H1 (cell line): Measurements from ENCODE around the gene ARMC5. TPM values are rescaled to one million over a fixed set of nuclear protein-coding genes. Genes with fewer than 3 reads are reported as not detected.

ENCODE experiments used
- CTCF ChIA-PET: fragments of 300-600 bp; sonication (Branson Sonifier 250); formaldehyde crosslinking; loops from one replicate; lab custom pipeline; 2021; ENCODE audit not compliant: partially characterized antibody; lab: Charles Lee
- POLR2A ChIA-PET: fragments of 300-600 bp; sonication (Branson Sonifier 250); formaldehyde crosslinking; loops from one replicate; lab custom pipeline; 2021; ENCODE audit warnings: inconsistent platforms; ENCODE audit not compliant: partially characterized antibody; lab: Charles Lee
- DNase-seq, 2 experiments: peaks; one replicate each; pipeline versions ENCODE4 v3.0.0 to v3.0.0-alpha.2; 2010 to 2022; ENCODE audit warnings: low spot score in 2 of 2, low read depth in 1 of 2, mixed read lengths in 1 of 2
- FAIRE-seq: peaks from 2 replicates; lab custom pipeline; 2011; peaks lifted over from hg19 to GRCh38; lab: Jason Lieb, UNC
- H2AFZ ChIP-seq: 2 replicates; pipeline ENCODE4 v1.8.1; 2012; ENCODE audit warnings: low read length, inconsistent platforms
- H2AK5ac ChIP-seq: 2 replicates; pipeline ENCODE4 v1.6.1; 2013; ENCODE audit warnings: low read depth, low read length
- H2BK120ac ChIP-seq: replicated peaks from 2 replicates; pipeline ENCODE3; 2013; ENCODE audit warnings: low read depth, low read length, inconsistent platforms
- H2BK12ac ChIP-seq: 2 replicates; pipeline ENCODE4 v1.6.1; 2013; ENCODE audit warnings: low read depth, low read length
- H2BK15ac ChIP-seq: 2 replicates; pipeline ENCODE4 v1.6.1; 2013; ENCODE audit warnings: low read length
- H2BK20ac ChIP-seq: 2 replicates; pipeline ENCODE4 v1.6.1; 2013; ENCODE audit warnings: low read length
- H2BK5ac ChIP-seq: 2 replicates; pipeline ENCODE4 v1.6.1; 2013; ENCODE audit warnings: low read depth, low read length
- H3K14ac ChIP-seq: 2 replicates; pipeline ENCODE4 v1.6.1; 2013; ENCODE audit warnings: inconsistent platforms; ENCODE audit not compliant: insufficient read length
- H3K18ac ChIP-seq: 2 replicates; pipeline ENCODE4 v1.6.1; 2013; ENCODE audit warnings: low read length; ENCODE audit errors: extremely low read depth
- H3K23ac ChIP-seq: 2 replicates; pipeline ENCODE4 v1.6.1; 2013; ENCODE audit warnings: inconsistent platforms; ENCODE audit not compliant: insufficient read length
- H3K23me2 ChIP-seq: 2 replicates; pipeline ENCODE4 v1.6.1; 2013; ENCODE audit warnings: low read depth, low read length
- H3K27ac ChIP-seq: 2 replicates; pipeline ENCODE4 v1.6.1; 2011; ENCODE audit warnings: low read depth, low read length, inconsistent platforms
- H3K27me3 ChIP-seq, 4 experiments: replicated peaks in 1 of 4; 1 replicate in 1 of 4; 2 replicates in 3 of 4; pipeline versions ENCODE4 v1.6.1 to v1.8.1; 2011 to 2013; ENCODE audit warnings: low read length in 3 of 4, mild to moderate bottlenecking in 3 of 4, inconsistent platforms in 2 of 4, mixed read lengths in 2 of 4, moderate library complexity in 1 of 4; ENCODE audit not compliant: control insufficient read depth in 3 of 4, insufficient read depth in 3 of 4; ENCODE audit errors: extremely low read depth in 1 of 4
- H3K36me3 ChIP-seq, 4 experiments: 2 replicates each; pipeline versions ENCODE4 v1.6.1 to v1.8.1; 2011 to 2013; ENCODE audit warnings: mild to moderate bottlenecking in 4 of 4, low read length in 3 of 4, moderate library complexity in 2 of 4, control low read depth in 1 of 4, inconsistent platforms in 1 of 4; ENCODE audit not compliant: insufficient read depth in 4 of 4, control insufficient read depth in 2 of 4
- H3K4ac ChIP-seq: replicated peaks from 2 replicates; pipeline ENCODE3; 2013; ENCODE audit warnings: low read length, low read depth, mixed read lengths, inconsistent platforms; ENCODE audit not compliant: insufficient read length
- H3K4me1 ChIP-seq, 4 experiments: replicated peaks in 1 of 4; 1 replicate in 1 of 4; 2 replicates in 3 of 4; pipeline versions ENCODE4 v1.6.1 to v1.8.1; 2011 to 2013; ENCODE audit warnings: low read length in 3 of 4, inconsistent platforms in 2 of 4, mixed read lengths in 1 of 4; ENCODE audit not compliant: insufficient read depth in 4 of 4, control insufficient read depth in 3 of 4
- H3K4me2 ChIP-seq, 2 experiments: 2 replicates each; pipeline versions ENCODE4 v1.6.1 to v1.8.1; 2011 to 2013; ENCODE audit warnings: low read depth in 2 of 2, low read length in 2 of 2, control low read depth in 1 of 2, inconsistent platforms in 1 of 2, mild to moderate bottlenecking in 1 of 2; ENCODE audit not compliant: insufficient read depth in 1 of 2
- H3K4me3 ChIP-seq, 4 experiments: fragments of 200-600, 300-600 bp in 1 of 4; sonication (generic), shearing (Covaris generic), sonication (Bioruptor Twin) in 1 of 4; 2 replicates each; pipeline versions ENCODE4 v1.5.1 to v1.8.1; 2011 to 2016; ENCODE audit warnings: low read length in 4 of 4, low read depth in 3 of 4, control low read depth in 2 of 4, inconsistent platforms in 2 of 4, mild to moderate bottlenecking in 2 of 4, mixed read lengths in 1 of 4, moderate library complexity in 1 of 4; ENCODE audit not compliant: insufficient read depth in 2 of 4; ENCODE audit errors: extremely low read depth in 1 of 4
- H3K56ac ChIP-seq: replicated peaks from 2 replicates; pipeline ENCODE3; 2013; ENCODE audit warnings: low read depth, mild to moderate bottlenecking, mixed read lengths, low read length, inconsistent platforms; ENCODE audit not compliant: insufficient read length
- H3K79me1 ChIP-seq: 2 replicates; pipeline ENCODE4 v1.6.1; 2013; ENCODE audit warnings: low read depth, low read length, control low read depth
- H3K79me2 ChIP-seq, 2 experiments: 2 replicates each; pipeline versions ENCODE4 v1.6.1 to v1.8.1; 2012 to 2013; ENCODE audit warnings: low read length in 2 of 2, mild to moderate bottlenecking in 2 of 2, inconsistent platforms in 1 of 2; ENCODE audit not compliant: insufficient read depth in 2 of 2, control insufficient read depth in 1 of 2
- H3K9ac ChIP-seq, 4 experiments: replicated peaks in 1 of 4; 1 replicate in 1 of 4; 2 replicates in 3 of 4; pipeline versions ENCODE4 v1.6.1 to v1.8.1; 2011 to 2013; ENCODE audit warnings: low read depth in 3 of 4, low read length in 3 of 4, control low read depth in 2 of 4, mild to moderate bottlenecking in 2 of 4, moderate library complexity in 2 of 4, inconsistent platforms in 1 of 4; ENCODE audit errors: extremely low read depth in 1 of 4
- H3K9me3 ChIP-seq, 2 experiments: 2 replicates each; pipeline versions ENCODE4 v1.6.1 to v1.8.1; 2012 to 2013; ENCODE audit warnings: mild to moderate bottlenecking in 2 of 2, moderate library complexity in 2 of 2, control low read depth in 1 of 2, inconsistent platforms in 1 of 2, low read depth in 1 of 2, low read length in 1 of 2, mixed read lengths in 1 of 2; ENCODE audit not compliant: insufficient read depth in 2 of 2
- H4K20me1 ChIP-seq, 2 experiments: replicated peaks in 1 of 2; 2 replicates each; pipeline versions ENCODE3 to v1.8.1; 2011 to 2013; ENCODE audit warnings: inconsistent platforms in 2 of 2, low read length in 2 of 2, mild to moderate bottlenecking in 1 of 2; ENCODE audit not compliant: insufficient read depth in 2 of 2, control insufficient read depth in 1 of 2
- H4K5ac ChIP-seq: 2 replicates; pipeline ENCODE4 v1.6.1; 2013; ENCODE audit warnings: low read length, low read depth, mixed read lengths, inconsistent platforms; ENCODE audit not compliant: insufficient read length
- H4K8ac ChIP-seq: 2 replicates; pipeline ENCODE4 v1.8.0; 2013; ENCODE audit warnings: mild to moderate bottlenecking, moderate library complexity, low read length, inconsistent platforms; ENCODE audit not compliant: insufficient read depth; ENCODE audit errors: extremely low read depth
- H4K91ac ChIP-seq: replicated peaks from 2 replicates; pipeline ENCODE3; 2013; ENCODE audit warnings: low read length, mixed read lengths, inconsistent platforms; ENCODE audit not compliant: insufficient read length
- ASH2L ChIP-seq: fragments of 200-600, 300-600 bp; sonication (generic); IDR thresholded peaks from one replicate; pipeline ENCODE4 v1.7.1; 2017; ENCODE audit warnings: low read length
- BACH1 ChIP-seq: IDR thresholded peaks from 2 replicates; pipeline ENCODE4 v1.6.1; 2012; ENCODE audit warnings: low read length, improper control_type of control experiment
- BRCA1 ChIP-seq: IDR thresholded peaks from 2 replicates; pipeline ENCODE4 v1.6.1; 2012; ENCODE audit warnings: low read depth, low read length, improper control_type of control experiment
- CHD1 ChIP-seq: IDR thresholded peaks from 2 replicates; pipeline ENCODE4 v1.6.1; 2012; ENCODE audit warnings: low read depth, low read length, improper control_type of control experiment
- CREB1 ChIP-seq: IDR thresholded peaks from 2 replicates; pipeline ENCODE4 v1.6.1; 2012; ENCODE audit warnings: inconsistent platforms
- GTF2F1 ChIP-seq: IDR thresholded peaks from 2 replicates; pipeline ENCODE4 v1.6.1; 2012; ENCODE audit warnings: low read depth, low read length, improper control_type of control experiment, borderline replicate concordance
- KDM4A ChIP-seq: IDR thresholded peaks from one replicate; pipeline ENCODE4 v1.7.1; 2012; ENCODE audit warnings: low read depth, mild to moderate bottlenecking, moderate library complexity, low read length, inconsistent platforms; ENCODE audit not compliant: severe bottlenecking
- NANOG ChIP-seq: IDR thresholded peaks from 2 replicates; pipeline ENCODE4 v1.6.1; 2011; ENCODE audit warnings: low read length, low read depth, mild to moderate bottlenecking, inconsistent platforms; ENCODE audit not compliant: insufficient read depth, poor library complexity, severe bottlenecking
- NRF1 ChIP-seq: IDR thresholded peaks from 2 replicates; pipeline ENCODE4 v1.6.1; 2011; ENCODE audit warnings: mild to moderate bottlenecking, low read depth, low read length, improper control_type of control experiment
- SIRT6 ChIP-seq: IDR thresholded peaks from one replicate; pipeline ENCODE4 v1.7.1; 2012; ENCODE audit warnings: low read length, inconsistent platforms
- SUZ12 ChIP-seq: fragments of 200-600 bp; sonication (generic); IDR thresholded peaks from 2 replicates; pipeline ENCODE4 v1.6.1; 2012; ENCODE audit warnings: mild to moderate bottlenecking, inconsistent platforms, low read length, moderate library complexity, mixed read lengths
- WGBS, 2 experiments: shearing (Covaris generic) in 1 of 2; methylation state at CpG; one replicate each; pipeline versions ENCODE4 v1.1.6 to v1.1.7; 2013 to 2015; ENCODE audit warnings: low lambda C conversion rate in 2 of 2, mixed read lengths in 2 of 2, inconsistent platforms in 1 of 2, low coverage in 1 of 2, missing lambda C conversion rate in 1 of 2; ENCODE audit not compliant: insufficient replicate concordance in 2 of 2, insufficient coverage in 1 of 2, insufficient read length in 1 of 2; ENCODE audit errors: extremely low coverage in 1 of 2, missing lambda C conversion rate in 1 of 2; 5-methylcytosine and 5-hydroxymethylcytosine counted together
- polyA plus RNA-seq, 7 experiments: library from polyadenylated mRNA; depleted of rRNA in 3 of 7; stranded (reverse) in 5 of 7; unstranded in 2 of 7; fragments of >200 nt in 5 of 7; fragments of 200-250 nt in 2 of 7; gene quantifications; 1 replicate in 5 of 7; 2 replicates in 1 of 7; 4 replicates in 1 of 7; pipeline versions ENCODE4 v1.2.1 to v1.2.3, GENCODE V29; 2011 to 2013; ENCODE audit warnings: missing spikeins in 2 of 7, mixed read lengths in 2 of 7
- total RNA-seq: library from RNA; stranded (reverse); fragmentation: NEBNext Ultra II Directional; extraction: Animal tissue kit (Norgen Biotek cat#: 25700); gene quantifications from 2 replicates; pipeline ENCODE4 v1.2.1, GENCODE V29; 2021
- TF ChIP-seq, protein P1 (sequence below): IDR thresholded peaks from 2 replicates; pipeline ENCODE4 v1.6.1; 2011; ENCODE audit warnings: low read depth, mild to moderate bottlenecking, low read length; ENCODE audit not compliant: insufficient read depth

The ARMC5 gene
- total and polyA plus RNA-seq, 2 of the 8 experiments (the other 6 are each of a cell fraction or from before 2014, with no cell fraction given), result 7.8 to 8.7 TPM

DNA sequence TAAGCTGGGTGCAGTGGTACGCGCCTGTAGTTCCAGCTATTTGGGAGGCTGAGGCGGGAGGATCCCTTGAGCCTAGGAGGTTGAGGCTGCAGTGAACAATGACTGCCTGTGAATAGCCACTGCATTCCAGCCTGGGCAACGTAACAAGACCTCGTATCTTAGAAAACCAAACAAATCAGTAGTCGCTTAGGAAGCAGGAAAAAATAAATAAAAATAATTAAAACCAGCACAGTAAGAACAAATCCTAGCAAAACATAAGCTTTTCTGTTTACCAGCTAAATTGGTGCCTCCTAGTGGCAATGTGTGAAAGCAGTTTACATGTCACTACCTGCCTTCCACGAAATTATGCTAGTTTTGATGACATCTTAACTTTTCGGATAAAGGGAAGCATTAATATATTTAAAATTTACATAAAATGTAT lies 1.3 kb downstream of the ARMC5 start:
- WGBS, 2 experiments, result 73% methylated on average over 8 of the region's 8 CpGs; no CpG with 5 or more reads in 1 of the 2 experiments
- Histone ChIP-seq H2BK120ac (no peak overlapping the region), H4K5ac (no peak overlapping the region), H2BK5ac (no peak overlapping the region), H2BK20ac (no peak overlapping the region), H3K18ac (no peak overlapping the region), H3K4ac (no peak overlapping the region), H2AK5ac (no peak overlapping the region), H3K23me2 (peaks cover 11% of the 10 kb centered on the region; the same call in 1 of the 2 replicates), H4K91ac (no peak overlapping the region), H4K8ac (no peak overlapping the region), H3K27me3 (no peaks in the 10 kb centered on the region), H4K20me1 (peaks cover 12 to 15% of the 10 kb centered on the region in 2 experiments), H3K56ac (no peak overlapping the region), H3K23ac (no peak overlapping the region), H2AFZ (no peak overlapping the region), H3K79me2 (peaks cover 0 to 22% of the 10 kb centered on the region in 2 experiments; a peak in 2 of 4 replicates), H3K4me2 (peak overlapping the region; percentile 87 to 88; a peak in 3 of 4 replicates), H3K4me3 (peak overlapping the region in 2 of 4 experiments; percentile 70 to 73; a peak in 3 of 8 replicates), H2BK12ac (no peak overlapping the region), H3K27ac (no peak overlapping the region), H3K36me3 (peaks cover 0 to 13% (median 1%) of the 10 kb centered on the region in 4 experiments; a peak in 4 of 8 replicates), H3K79me1 (peaks cover 8% of the 10 kb centered on the region), H3K9ac (no peak overlapping the region; a peak in 1 of 7 replicates), H3K9me3 (no peaks in the 10 kb centered on the region), H3K4me1 (peaks cover 0 to 16% (median 6%) of the 10 kb centered on the region in 4 experiments; a peak in 5 of 7 replicates), H3K14ac (no peak overlapping the region), H2BK15ac (no peak overlapping the region)
- ChIA-PET CTCF (interaction anchor here (0.7 to 2.7 kb wide), 31 partner anchors 8 to 418 kb away, joined by 3 to 35 read pairs (median 4); partner anchors contain the start of genes AHSP, TGFB1I1 and ZNF267), POLR2A (interaction anchor here (1.0 to 4.5 kb wide), 12 partner anchors 8 to 387 kb away, joined by 3 to 40 read pairs (median 5); partner anchors contain the start of genes FUS, TGFB1I1, ZNF646 and ZNF668)
- FAIRE-seq (no peak), DNase-seq (no peak)
- TF ChIP-seq NANOG (no peak), KDM4A (no peak), CREB1 (no peak), GTF2F1 (no peak), CHD1 (no peak), ASH2L (no peak), BRCA1 (no peak), SIRT6 (no peak), NRF1 (no peak), BACH1 (no peak), SUZ12 (no peak)
- TF ChIP-seq, protein P1, sequence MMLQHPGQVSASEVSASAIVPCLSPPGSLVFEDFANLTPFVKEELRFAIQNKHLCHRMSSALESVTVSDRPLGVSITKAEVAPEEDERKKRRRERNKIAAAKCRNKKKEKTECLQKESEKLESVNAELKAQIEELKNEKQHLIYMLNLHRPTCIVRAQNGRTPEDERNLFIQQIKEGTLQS, result no peak
